ENCODE data around the gene GPR162. TPM values are rescaled to one million over a fixed set of nuclear protein-coding genes. Genes with fewer than 3 reads are reported as not detected.

Gene GPR162
- total RNA-seq, 3 donors from 2014 or later (not counting 1 experiment from before 2014, with no cell fraction given): 0.39 to 2.1 (median 0.68) TPM

Other genes starting within 250 kb of the GPR162 start
- 100 to 1,000 TPM; 568 to 795 (median 658) TPM for gene CHD4, start 214.4 kb upstream of the GPR162 start, total RNA-seq
- 10 to 100 TPM in 2 of 3 donors, 1 to 10 TPM in 1; 10.0 to 27.8 (median 17.3) TPM for gene LPAR5, start 185.9 kb upstream of the GPR162 start, total RNA-seq
- 10 to 100 TPM in 1 of 3 donors, 1 to 10 TPM in 2; 2.1 to 12.2 (median 4.7) TPM for gene ACRBP, start 174.4 kb upstream of the GPR162 start, total RNA-seq
- gene ING4, start 158.7 kb upstream of the GPR162 start, total RNA-seq: 10 to 100 TPM; 29.9 to 40.9 (median 30.2) TPM
- gene ZNF384, start 132.4 kb upstream of the GPR162 start, total RNA-seq: 100 to 1,000 TPM in 2 of 3 donors, 10 to 100 TPM in 1; 95.1 to 101 (median 100) TPM
- not detected for gene PIANP, start 121.0 kb upstream of the GPR162 start, total RNA-seq
- gene COPS7A, start 97.8 kb upstream of the GPR162 start, total RNA-seq: 10 to 100 TPM; 23.5 to 29.8 (median 28.9) TPM
- 100 to 1,000 TPM; 114 to 117 (median 116) TPM for gene MLF2, start 68.7 kb upstream of the GPR162 start, total RNA-seq
- gene PTMS, start 55.5 kb upstream of the GPR162 start, total RNA-seq: 10 to 100 TPM in 1 of 3 donors, 1 to 10 TPM in 2; 2.3 to 33.2 (median 2.8) TPM
- 1 to 10 TPM in 1 of 3 donors, under 1 TPM in 2; 0.36 to 7.6 (median 0.78) TPM for gene LAG3, start 49.3 kb upstream of the GPR162 start, total RNA-seq
- gene CD4, start 32.3 kb upstream of the GPR162 start, total RNA-seq: 10 to 100 TPM in 1 of 3 donors, 1 to 10 TPM in 2; 8.5 to 10.1 (median 9.8) TPM
- gene P3H3, start 6.6 kb downstream of the GPR162 start, total RNA-seq: 1 to 10 TPM in 1 of 3 donors, under 1 TPM in 1, not detected in 1; 0.72 to 1.8 TPM
- gene GNB3, start 19.1 kb downstream of the GPR162 start, total RNA-seq: not detected
- gene CDCA3, start 29.5 kb downstream of the GPR162 start, total RNA-seq: 1 to 10 TPM; 1.4 to 3.3 (median 1.4) TPM
- 10 to 100 TPM; 48.3 to 67.2 (median 57.2) TPM for gene USP5, start 30.3 kb downstream of the GPR162 start, total RNA-seq
- 100 to 1,000 TPM; 167 to 196 (median 189) TPM for gene TPI1, start 45.7 kb downstream of the GPR162 start, total RNA-seq
- gene SPSB2, start 51.5 kb downstream of the GPR162 start, total RNA-seq: 10 to 100 TPM in 1 of 3 donors, 1 to 10 TPM in 2; 8.1 to 19.1 (median 8.4) TPM
- 10 to 100 TPM in 1 of 3 donors, 1 to 10 TPM in 2; 8.1 to 16.8 (median 9.8) TPM for gene LRRC23, start 83.0 kb downstream of the GPR162 start, total RNA-seq
- gene ENO2, start 92.8 kb downstream of the GPR162 start, total RNA-seq: 10 to 100 TPM; 21.6 to 30.8 (median 23.1) TPM
- 10 to 100 TPM; 29.3 to 34.0 (median 31.9) TPM for gene ATN1, start 106.1 kb downstream of the GPR162 start, total RNA-seq
- not detected for gene RNU7-1, start 122.0 kb downstream of the GPR162 start, total RNA-seq
- gene C12orf57, start 122.2 kb downstream of the GPR162 start, total RNA-seq: 100 to 1,000 TPM; 125 to 157 (median 126) TPM
- gene PTPN6, start 129.5 kb downstream of the GPR162 start, total RNA-seq: 100 to 1,000 TPM; 279 to 357 (median 312) TPM
- gene PHB2, start 148.8 kb downstream of the GPR162 start, total RNA-seq: 100 to 1,000 TPM; 123 to 133 (median 127) TPM
- 10 to 100 TPM; 22.1 to 30.4 (median 23.3) TPM for gene EMG1, start 149.1 kb downstream of the GPR162 start, total RNA-seq
- 10 to 100 TPM; 45.6 to 54.3 (median 45.6) TPM for gene LPCAT3, start 196.7 kb downstream of the GPR162 start, total RNA-seq
- gene C1S, start 238.9 kb downstream of the GPR162 start, total RNA-seq: 1 to 10 TPM; 1.6 to 1.9 (median 1.9) TPM